Ectodermal cell (in vitro differentiated cells): ENCODE results near the gene PZP.
"Not testable (repeated sequence)": the region's sequence is repeated elsewhere in the genome, so short reads cannot be mapped to it uniquely, and the experiment has no call there.

Source experiments
- H3K27ac ChIP-seq: 2 replicates; pipeline ENCODE4 v1.7.0; 2013; ENCODE audit warnings: mild to moderate bottlenecking, low read depth, low read length; ENCODE audit not compliant: insufficient read depth, poor library complexity, severe bottlenecking
- H3K27me3 ChIP-seq: 2 replicates; pipeline ENCODE4 v1.7.0; 2013; ENCODE audit warnings: mild to moderate bottlenecking, low read length; ENCODE audit not compliant: insufficient read depth, control insufficient read depth, poor library complexity, severe bottlenecking
- H3K36me3 ChIP-seq: one replicate; pipeline ENCODE4 v1.7.0; 2013; ENCODE audit warnings: low read length; ENCODE audit not compliant: control insufficient read depth, insufficient read depth
- H3K4me1 ChIP-seq: one replicate; pipeline ENCODE4 v1.7.0; 2013; ENCODE audit warnings: low read length; ENCODE audit not compliant: control insufficient read depth, insufficient read depth
- H3K4me3 ChIP-seq: 2 replicates; pipeline ENCODE4 v1.7.0; 2013; ENCODE audit warnings: low read depth, low read length, control low read depth; ENCODE audit not compliant: insufficient read depth
- H3K9me3 ChIP-seq: 2 replicates; pipeline ENCODE4 v1.7.0; 2013; ENCODE audit warnings: mild to moderate bottlenecking, low read length, moderate library complexity; ENCODE audit not compliant: control insufficient read depth
- WGBS, 2 experiments: methylation state at CpG; one replicate each; pipeline ENCODE4 v1.1.7; 2013; ENCODE audit warnings: missing lambda C conversion rate in 2 of 2; 5-methylcytosine and 5-hydroxymethylcytosine counted together

The PZP gene

GRCh38 chr12:9241301-9241700, 33.1 kb upstream of the PZP start:
- H3K27ac ChIP-seq: no peak overlapping the region
- H3K27me3 ChIP-seq: no peaks in the 10 kb centered on the region
- no peaks in the 10 kb centered on the region for H3K9me3 ChIP-seq
- H3K4me3 ChIP-seq: no peak overlapping the region
- no peaks in the 10 kb centered on the region for H3K36me3 ChIP-seq
- H3K4me1 ChIP-seq: no peaks in the 10 kb centered on the region
- 93 to 97% methylated on average over 3 of the region's 3 CpGs for WGBS, 2 experiments

DNA sequence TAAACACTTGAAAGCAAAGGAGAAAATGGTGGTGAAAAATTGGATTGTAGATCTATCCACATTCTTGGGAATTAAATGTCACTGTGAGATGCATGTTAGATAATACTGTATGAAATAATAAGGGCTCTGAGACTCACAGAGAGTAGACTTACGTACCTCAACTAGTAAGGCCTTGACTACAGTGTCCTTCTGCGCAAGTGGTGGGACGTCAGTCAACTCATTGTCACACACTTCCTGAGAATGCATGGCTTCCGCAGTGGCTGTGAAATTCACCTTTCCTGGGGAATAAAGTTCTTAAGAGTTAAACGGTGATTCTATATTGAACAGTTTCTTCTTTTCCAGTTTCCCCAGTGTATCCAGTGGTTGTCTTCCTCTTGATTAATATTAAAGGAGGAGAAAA, 32.6 kb upstream of the PZP start:
- Histone ChIP-seq H3K36me3 (no peaks in the 10 kb centered on the region), H3K9me3 (no peaks in the 10 kb centered on the region), H3K27me3 (no peaks in the 10 kb centered on the region), H3K4me3 (no peak overlapping the region), H3K27ac (no peak overlapping the region), H3K4me1 (no peaks in the 10 kb centered on the region)
- 93 to 95% methylated on average over 5 of the region's 5 CpGs for WGBS, 2 experiments

DNA sequence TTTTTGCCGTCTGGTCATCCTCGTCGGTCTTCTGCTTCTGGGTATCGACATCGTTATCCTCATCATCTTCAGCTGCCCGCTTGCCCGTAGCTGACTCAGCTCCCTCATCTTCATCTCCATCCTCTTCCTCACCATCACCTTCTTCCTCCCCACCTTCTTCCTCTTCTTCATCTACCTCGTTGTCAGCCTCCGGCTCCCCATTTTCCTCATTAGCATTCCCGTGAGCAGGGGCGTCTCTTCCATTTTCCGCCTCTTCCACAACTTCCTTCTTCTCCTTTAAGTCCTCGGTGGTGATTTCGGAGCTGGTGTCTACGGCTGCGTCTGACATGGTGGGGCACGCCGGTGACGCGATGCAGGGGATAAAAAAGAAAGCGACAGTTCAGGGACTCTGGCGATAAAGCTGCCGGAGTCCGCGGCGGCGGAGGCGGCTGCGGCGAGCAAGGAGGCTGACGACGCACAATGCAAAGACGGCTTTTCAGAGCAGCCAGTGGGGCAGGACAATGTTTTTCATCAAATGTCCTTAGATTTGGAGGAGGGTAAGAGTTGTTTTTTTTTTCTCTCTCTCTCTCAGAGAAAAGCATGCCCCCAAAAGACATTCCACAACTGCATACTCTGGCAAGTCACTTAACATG, 31.9 kb upstream of the PZP start:
- not testable (repeated sequence) for H3K36me3 ChIP-seq, H3K4me3 ChIP-seq, H3K4me1 ChIP-seq, H3K9me3 ChIP-seq, H3K27ac ChIP-seq, H3K27me3 ChIP-seq
- 78 to 84% methylated on average over 32 of the region's 33 CpGs for WGBS, 2 experiments

DNA sequence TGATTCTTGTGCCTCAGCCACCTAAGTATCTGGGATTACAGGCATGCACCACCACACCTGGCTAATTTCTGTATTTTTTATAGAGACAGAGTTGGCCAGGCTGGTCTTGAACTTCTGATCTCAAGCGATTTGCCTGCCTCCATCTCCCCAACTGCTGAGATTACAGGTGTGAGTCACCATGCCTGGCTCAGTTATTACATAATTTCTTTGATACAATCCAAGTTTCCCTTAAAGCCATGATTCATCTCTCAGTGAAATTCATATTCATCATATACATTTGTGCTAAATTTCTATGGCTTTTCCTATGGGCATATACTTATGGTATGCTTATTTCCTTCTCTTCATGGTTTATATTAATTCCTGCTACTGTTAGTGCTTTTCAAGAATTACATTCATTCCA, 29.1 kb upstream of the PZP start:
- Histone ChIP-seq H3K27me3 (no peaks in the 10 kb centered on the region), H3K9me3 (no peaks in the 10 kb centered on the region), H3K4me1 (no peaks in the 10 kb centered on the region), H3K36me3 (no peaks in the 10 kb centered on the region), H3K27ac (no peak overlapping the region), H3K4me3 (no peak overlapping the region)
- WGBS, 2 experiments: 89 to 93% methylated on average over 1 of the region's 1 CpG

DNA sequence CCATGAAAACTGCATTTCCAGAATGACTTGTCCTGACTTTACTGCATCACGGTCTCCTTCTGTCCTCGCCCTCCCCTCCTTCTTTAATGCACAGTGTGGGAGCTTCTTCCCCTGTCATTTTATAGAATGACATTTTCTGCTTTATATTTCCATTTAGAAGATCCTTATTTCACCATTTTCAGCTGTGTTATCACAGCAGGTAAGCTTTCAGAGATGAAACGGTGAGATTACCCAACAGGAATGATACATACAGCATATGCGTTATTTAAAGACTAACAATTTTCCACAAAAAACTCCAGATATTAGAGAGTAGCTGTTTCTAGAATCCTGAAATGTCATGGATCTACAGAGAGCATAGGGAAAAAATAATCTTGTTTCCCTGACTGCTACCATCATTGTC, 27.3 kb upstream of the PZP start:
- H3K4me1 ChIP-seq: no peaks in the 10 kb centered on the region
- no peak overlapping the region for H3K4me3 ChIP-seq
- WGBS, 2 experiments: 91 to 95% methylated on average over 4 of the region's 4 CpGs
- H3K9me3 ChIP-seq: no peaks in the 10 kb centered on the region
- H3K27me3 ChIP-seq: no peaks in the 10 kb centered on the region
- H3K27ac ChIP-seq: no peak overlapping the region
- no peaks in the 10 kb centered on the region for H3K36me3 ChIP-seq

GRCh38 chr12:9227950-9228349, 19.8 kb upstream of the PZP start:
- WGBS, 2 experiments: 94 to 98% methylated on average over 8 of the region's 8 CpGs
- Histone ChIP-seq H3K27me3 (no peaks in the 10 kb centered on the region), H3K4me1 (no peaks in the 10 kb centered on the region)

GRCh38 chr12:9223830-9224229, 15.6 kb upstream of the PZP start:
- no peaks in the 10 kb centered on the region for H3K27me3 ChIP-seq
- no peak overlapping the region for H3K27ac ChIP-seq
- 94 to 96% methylated on average over 2 of the region's 2 CpGs for WGBS, 2 experiments
- H3K9me3 ChIP-seq: no peaks in the 10 kb centered on the region
- H3K4me1 ChIP-seq: no peaks in the 10 kb centered on the region
- no peaks in the 10 kb centered on the region for H3K36me3 ChIP-seq
- no peak overlapping the region for H3K4me3 ChIP-seq

More at GRCh38 chr12:9227950-9228349, 19.8 kb upstream of the PZP start:
- H3K4me3 ChIP-seq: no peak overlapping the region
- H3K36me3 ChIP-seq: no peaks in the 10 kb centered on the region
- no peaks in the 10 kb centered on the region for H3K9me3 ChIP-seq
- H3K27ac ChIP-seq: no peak overlapping the region

DNA sequence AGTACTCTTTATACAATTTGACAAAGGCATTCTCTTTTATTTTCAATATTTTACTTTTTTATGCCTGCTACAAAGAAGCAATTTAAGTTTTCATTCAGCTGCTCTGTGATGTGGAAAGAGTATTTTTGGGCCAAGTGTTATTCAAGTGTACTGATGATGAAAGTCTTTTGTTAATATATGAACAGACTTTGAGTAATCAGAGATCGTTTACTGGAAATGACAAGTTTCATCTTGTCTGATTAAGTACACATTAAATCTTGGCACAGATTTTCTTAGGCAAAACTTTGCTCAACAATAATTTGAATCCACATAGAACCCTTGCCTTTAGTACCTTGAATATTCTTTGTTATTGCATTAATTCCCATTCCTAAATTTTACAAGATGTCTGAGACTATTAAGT, 13.3 kb upstream of the PZP start:
- Histone ChIP-seq H3K27ac (no peak overlapping the region), H3K4me1 (no peaks in the 10 kb centered on the region), H3K36me3 (no peaks in the 10 kb centered on the region), H3K9me3 (no peaks in the 10 kb centered on the region), H3K27me3 (no peaks in the 10 kb centered on the region), H3K4me3 (no peak overlapping the region)
- WGBS, 2 experiments: 90 to 100% methylated on average over 1 of the region's 1 CpG

DNA sequence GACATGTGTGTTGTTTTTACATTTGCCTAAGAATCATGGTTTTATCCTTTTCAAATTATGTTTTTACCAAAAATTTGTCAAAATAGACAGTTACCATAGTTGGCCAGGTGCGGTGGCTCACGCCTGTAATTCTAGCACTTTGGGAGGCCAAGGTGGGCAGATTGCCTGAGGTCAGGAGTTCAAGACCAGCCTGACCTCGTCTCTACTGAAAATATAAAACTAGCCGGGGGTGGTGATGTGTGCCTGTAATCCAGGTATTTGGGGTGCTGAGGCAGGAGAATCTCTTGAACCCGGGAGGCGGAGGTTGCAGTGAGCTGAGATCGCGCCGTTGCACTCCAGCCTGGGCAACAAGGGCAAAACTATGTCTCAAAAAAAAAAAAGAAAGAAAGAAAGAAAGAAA, 12.8 kb upstream of the PZP start:
- 85 to 86% methylated on average over 9 of the region's 9 CpGs for WGBS, 2 experiments
- not testable (repeated sequence) for H3K27me3 ChIP-seq, H3K4me1 ChIP-seq, H3K27ac ChIP-seq, H3K36me3 ChIP-seq, H3K9me3 ChIP-seq, H3K4me3 ChIP-seq

DNA sequence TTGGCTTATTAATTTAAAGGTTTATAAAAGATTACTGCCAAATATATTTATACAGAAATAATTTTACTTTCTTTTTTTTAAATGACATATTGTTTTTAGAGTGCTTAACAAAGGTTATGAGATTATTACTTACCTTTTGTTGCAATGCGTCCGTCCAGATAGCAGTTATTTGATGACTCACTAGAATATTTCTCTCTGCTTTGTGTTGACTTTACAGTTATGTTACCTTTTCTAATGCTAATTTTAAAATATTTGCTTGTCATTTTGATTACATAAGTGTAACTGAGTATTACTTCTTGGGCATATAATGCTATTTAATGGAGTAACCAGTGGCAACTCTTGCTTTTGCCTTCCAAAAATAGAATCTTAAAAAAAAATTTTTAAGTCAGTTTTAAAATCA, 6.3 kb upstream of the PZP start:
- 94 to 100% methylated on average over 2 of the region's 2 CpGs for WGBS, 2 experiments
- Histone ChIP-seq H3K36me3 (no peaks in the 10 kb centered on the region), H3K27me3 (no peaks in the 10 kb centered on the region)

DNA sequence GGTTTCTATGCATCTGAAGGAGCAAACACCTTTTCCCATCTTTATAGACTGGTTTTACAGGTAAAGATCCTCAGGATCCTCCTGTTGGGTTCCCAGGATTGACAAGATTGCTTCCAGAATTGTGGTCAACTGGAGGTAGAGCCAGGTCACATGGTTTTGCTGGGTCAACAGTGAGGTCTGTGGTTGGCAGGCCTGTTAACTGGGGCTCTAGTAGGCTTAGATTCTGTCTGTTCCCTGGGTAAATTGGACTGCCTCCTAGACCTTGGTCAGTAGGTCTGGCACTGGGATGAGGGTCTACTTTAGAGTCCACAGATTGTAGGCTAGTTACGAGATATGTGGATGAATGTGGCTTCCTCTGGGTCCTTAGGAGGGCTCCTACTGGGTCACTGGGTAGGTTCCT, 3.5 kb upstream of the PZP start:
- no peak overlapping the region for H3K4me3 ChIP-seq
- H3K4me1 ChIP-seq: no peaks in the 10 kb centered on the region
- WGBS, 2 experiments: 90 to 97% methylated on average over 1 of the region's 1 CpG
- H3K9me3 ChIP-seq: no peaks in the 10 kb centered on the region
- H3K27me3 ChIP-seq: no peaks in the 10 kb centered on the region
- no peak overlapping the region for H3K27ac ChIP-seq
- H3K36me3 ChIP-seq: no peaks in the 10 kb centered on the region

More for the DNA sequence above, 6.3 kb upstream of the PZP start:
- H3K9me3 ChIP-seq: no peaks in the 10 kb centered on the region
- no peak overlapping the region for H3K27ac ChIP-seq
- no peak overlapping the region for H3K4me3 ChIP-seq
- H3K4me1 ChIP-seq: no peaks in the 10 kb centered on the region
